Right cardiac atrium (tissue), 5 donors: ENCODE measurements around the gene PRKCE. TPM values are rescaled to one million over a fixed set of nuclear protein-coding genes. Genes with fewer than 3 reads are reported as not detected.
"Not testable (repeated sequence)": the region's sequence is repeated elsewhere in the genome, so short reads cannot be mapped to it uniquely, and the experiment has no call there.

Source experiments
- ATAC-seq, 2 donors: fragments of 200-7000 bp; cut with Tn5 transposase; one replicate each; pipeline versions ENCODE4 v1.8.0 to v1.9.1; 2020; ENCODE audit warnings: moderate library complexity in 2 of 2, mild to moderate bottlenecking in 1 of 2
- DNase-seq, 3 donors: peaks; one replicate each; pipeline ENCODE4 v3.0.0-alpha.2; 2020
- H3K27ac ChIP-seq: one replicate; pipeline ENCODE4 v1.5.1; 2013; ENCODE audit warnings: mild to moderate bottlenecking, low read length, control low read depth, moderate library complexity
- H3K27me3 ChIP-seq: one replicate; pipeline ENCODE4 v1.6.1; 2013; ENCODE audit not compliant: control insufficient read depth, insufficient read depth
- H3K4me1 ChIP-seq: one replicate; pipeline ENCODE4 v1.6.1; 2013; ENCODE audit warnings: low read length; ENCODE audit not compliant: control insufficient read depth, insufficient read depth
- H3K4me3 ChIP-seq: one replicate; pipeline ENCODE4 v1.5.1; 2013; ENCODE audit warnings: low read length, control low read depth
- H3K9me3 ChIP-seq: one replicate; pipeline ENCODE4 v1.6.1; 2013; ENCODE audit warnings: low read length; ENCODE audit not compliant: control insufficient read depth
- WGBS: extraction: QIAGEN DNeasy Blood & Tissue Kit; methylation state at CpG from one replicate; pipeline ENCODE4 v1.1.7; 2013; 5-methylcytosine and 5-hydroxymethylcytosine counted together
- intact Hi-C, 4 donors: fragments of 100-400 bp; cut with DNase I; formaldehyde crosslinking; loops; one replicate each; pipeline versions ENCODE4 v1.11.0 to v1.14.0; 2022 to 2023
- polyA plus RNA-seq: library from polyadenylated mRNA; stranded (reverse); fragments of 200-250 nt; gene quantifications from one replicate; pipeline ENCODE4 v1.2.3, GENCODE V29; 2013
- total RNA-seq, 4 donors: library from RNA; stranded (reverse); fragmentation: NEBNext Ultra II Directional; extraction: Animal tissue kit (Norgen Biotek cat#: 25700); gene quantifications; one replicate each; pipeline ENCODE4 v1.2.1, GENCODE V29; 2021
- donor health status: healthy with polysubstance abuse.
- donor health status: DM: no; HTN: yes; CAD: no.
- donor health status: DM: no; HTN: no; CAD: no.
- donor health status: DM: no; HTN: yes; CAD: no; lungs with severe emphysema.
- donor health status: DM: yes; HTN: yes; CAD: no.

Gene PRKCE
- total and polyA plus RNA-seq, 5 donors = 5.5 to 19.7 (median 18.7) TPM

DNA sequence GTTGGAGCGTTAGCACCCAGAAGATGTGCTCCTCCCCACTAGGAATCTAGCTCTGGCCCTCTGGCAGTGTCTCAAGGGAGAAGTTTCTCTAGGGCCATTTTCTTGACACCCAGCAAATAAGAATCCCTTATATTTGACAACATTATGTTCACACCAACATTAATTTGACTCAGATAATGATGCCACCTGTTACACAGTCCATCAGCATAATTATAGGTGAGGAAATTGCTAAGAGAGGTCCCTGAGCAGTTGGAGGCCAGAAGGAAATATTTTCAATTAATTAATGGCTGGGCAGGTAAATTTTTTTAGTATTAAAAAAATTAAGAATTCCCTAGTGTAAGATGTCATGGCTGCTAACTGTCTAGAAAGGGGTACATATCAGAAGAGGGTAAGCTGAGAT lies 36.5 kb downstream of the PRKCE start:
- Histone ChIP-seq H3K27ac (no peak overlapping the region), H3K9me3 (no peaks in the 10 kb centered on the region), H3K4me1 (peaks cover 15% of the 10 kb centered on the region), H3K27me3 (no peaks in the 10 kb centered on the region), H3K4me3 (no peak overlapping the region)
- ATAC-seq (no peak), DNase-seq (no peak)
- intact Hi-C loops = no loop called here
- WGBS = 96% methylated on average over 1 of the region's 1 CpG

- Histone ChIP-seq H3K4me3 (no peak overlapping the region), H3K9me3 (no peaks in the 10 kb centered on the region), H3K27ac (no peak overlapping the region), H3K4me1 (peaks cover 11% of the 10 kb centered on the region), H3K27me3 (no peaks in the 10 kb centered on the region)
- ATAC-seq = no peak
- intact Hi-C loops = no loop called here
- DNase-seq = no peak
- WGBS = 76% methylated on average over 4 of the region's 4 CpGs
Measured at GRCh38 chr2:45688479-45689298, 37.2 kb downstream of the PRKCE start.

DNA sequence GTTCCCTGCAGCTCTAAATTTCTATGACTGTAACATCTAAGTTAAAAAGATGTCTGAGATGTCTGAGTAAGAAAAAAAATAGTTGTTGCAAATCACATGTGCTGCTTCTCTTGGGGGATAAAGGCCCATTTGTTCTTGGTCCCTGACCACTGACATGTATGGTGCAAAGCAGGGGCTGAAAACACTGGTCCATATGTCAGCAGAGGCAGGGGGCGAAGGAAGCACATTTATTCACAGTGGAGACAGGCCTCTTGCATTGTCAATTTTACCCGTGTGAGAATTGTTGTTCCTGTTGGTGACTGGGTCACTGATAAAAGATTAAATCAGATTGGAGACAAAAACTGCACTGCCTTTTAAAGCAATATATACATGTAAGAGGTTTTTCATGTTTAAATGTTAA lies 38.8 kb downstream of the PRKCE start:
- H3K27ac ChIP-seq = no peak overlapping the region
- H3K27me3 ChIP-seq = no peaks in the 10 kb centered on the region
- peaks cover 11% of the 10 kb centered on the region for H3K4me1 ChIP-seq
- DNase-seq = no peak
- intact Hi-C loops = no loop called here
- H3K9me3 ChIP-seq = no peaks in the 10 kb centered on the region
- 50% methylated on average over 2 of the region's 2 CpGs for WGBS
- no peak overlapping the region for H3K4me3 ChIP-seq
- ATAC-seq = no peak

DNA sequence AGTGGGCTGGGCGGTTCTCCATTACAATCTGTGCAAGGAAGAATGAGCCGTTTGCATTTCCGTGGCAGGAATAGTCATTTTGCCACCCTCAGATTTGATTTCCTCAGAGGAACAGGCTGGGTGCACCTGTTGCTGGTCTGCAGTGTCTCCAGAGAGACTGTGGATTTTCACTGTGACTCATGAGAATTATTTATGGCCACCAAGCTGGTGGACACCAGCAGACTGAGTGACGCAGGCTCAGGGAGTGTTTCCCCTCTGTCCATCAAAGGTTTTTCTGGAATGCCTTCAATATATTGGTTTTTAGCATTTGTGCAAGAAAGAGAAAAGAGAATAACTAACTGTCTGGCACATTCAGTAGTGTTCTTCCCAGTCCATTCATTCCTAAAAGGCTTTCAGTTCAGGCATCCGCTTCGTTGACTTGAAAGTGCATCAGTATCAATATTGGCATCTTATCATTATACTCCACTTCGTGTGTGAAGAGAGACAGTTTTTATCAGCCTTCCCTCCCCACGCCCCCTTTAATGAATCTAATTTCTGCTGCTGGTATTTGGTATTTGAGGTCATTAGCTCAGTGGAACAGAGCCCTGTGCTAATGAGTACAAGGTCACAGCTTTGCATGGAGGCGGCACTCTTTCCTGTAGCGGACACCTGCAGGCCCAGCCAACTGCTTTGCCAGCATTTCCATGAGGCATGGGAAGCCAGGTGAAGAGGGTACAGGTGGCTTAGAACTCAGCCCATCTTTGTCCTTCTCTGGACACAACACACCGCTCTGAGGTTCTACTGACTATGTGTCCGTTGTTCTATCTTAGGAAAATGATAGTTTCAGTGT lies 39.9 kb downstream of the PRKCE start:
- Histone ChIP-seq H3K4me1 (peaks cover 11% of the 10 kb centered on the region), H3K27ac (no peak overlapping the region), H3K27me3 (no peaks in the 10 kb centered on the region), H3K4me3 (no peak overlapping the region), H3K9me3 (no peaks in the 10 kb centered on the region)
- 75% methylated on average over 12 of the region's 12 CpGs for WGBS
- ATAC-seq (peak; percentile 36 to 55), DNase-seq (no peak)
- intact Hi-C loops = no loop called here

DNA sequence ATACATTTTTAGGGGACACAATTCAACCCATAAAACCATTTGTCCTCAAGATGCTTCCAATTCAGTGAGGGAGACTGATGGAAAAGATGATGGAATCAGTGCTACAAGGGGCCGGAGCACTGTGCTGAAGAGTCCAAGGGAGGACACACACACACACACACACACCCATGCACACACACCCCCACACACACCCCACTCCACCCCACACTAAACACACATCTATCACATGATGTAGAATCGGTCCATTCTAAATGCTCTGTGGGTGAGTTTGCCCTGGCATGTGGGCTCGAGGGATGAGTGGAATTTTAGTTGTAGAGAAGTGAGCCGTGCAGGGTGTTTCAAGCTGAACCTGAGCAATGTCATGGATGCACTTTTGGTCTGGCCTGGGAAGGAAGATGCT lies 41.1 kb downstream of the PRKCE start:
- Histone ChIP-seq H3K4me1 (peaks cover 11% of the 10 kb centered on the region), H3K27ac (no peak overlapping the region), H3K27me3 (no peaks in the 10 kb centered on the region), H3K9me3 (no peaks in the 10 kb centered on the region), H3K4me3 (no peak overlapping the region)
- intact Hi-C loops = no loop called here
- DNase-seq (no peak), ATAC-seq (no peak)
- WGBS = 95% methylated on average over 4 of the region's 4 CpGs

DNA sequence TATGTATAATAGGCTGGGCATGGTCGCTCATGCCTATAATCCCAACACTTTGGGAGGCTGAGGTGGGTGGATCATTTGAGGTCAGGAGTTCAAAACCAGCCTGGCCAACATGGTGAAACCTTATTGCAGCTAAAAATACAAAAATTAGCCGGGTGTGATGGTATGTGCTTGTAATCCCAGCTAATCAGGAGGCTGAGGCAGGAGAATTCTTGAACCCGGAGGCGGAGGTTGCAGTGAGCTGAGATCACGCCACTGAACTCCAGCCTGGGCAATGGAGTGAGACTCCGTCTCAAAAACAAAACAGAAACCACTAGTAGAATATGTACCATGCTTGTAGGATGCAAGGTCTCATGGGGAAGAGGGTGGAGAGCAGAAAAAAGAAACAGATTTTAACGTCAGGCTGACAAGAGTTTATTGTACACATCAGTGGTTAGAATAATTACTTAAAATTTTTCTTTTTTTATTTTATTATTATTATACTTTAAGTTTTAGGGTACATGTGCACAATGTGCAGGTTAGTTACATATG lies 44.1 kb downstream of the PRKCE start:
- H3K9me3 ChIP-seq, DNase-seq, H3K27ac ChIP-seq, H3K27me3 ChIP-seq, H3K4me3 ChIP-seq, ATAC-seq, intact Hi-C loops: not testable (repeated sequence)
- 80% methylated on average over 7 of the region's 7 CpGs for WGBS
- H3K4me1 ChIP-seq = peaks cover 11% of the 10 kb centered on the region

- Histone ChIP-seq H3K27ac (no peak overlapping the region), H3K9me3 (no peaks in the 10 kb centered on the region), H3K4me1 (peaks cover 2% of the 10 kb centered on the region), H3K27me3 (no peaks in the 10 kb centered on the region), H3K4me3 (no peak overlapping the region)
- no peak for ATAC-seq
- intact Hi-C loops = no loop called here
- 42% methylated on average over 1 of the region's 1 CpG for WGBS
- no peak for DNase-seq
Measured at GRCh38 chr2:45696708-45697107, 45.2 kb downstream of the PRKCE start.

DNA sequence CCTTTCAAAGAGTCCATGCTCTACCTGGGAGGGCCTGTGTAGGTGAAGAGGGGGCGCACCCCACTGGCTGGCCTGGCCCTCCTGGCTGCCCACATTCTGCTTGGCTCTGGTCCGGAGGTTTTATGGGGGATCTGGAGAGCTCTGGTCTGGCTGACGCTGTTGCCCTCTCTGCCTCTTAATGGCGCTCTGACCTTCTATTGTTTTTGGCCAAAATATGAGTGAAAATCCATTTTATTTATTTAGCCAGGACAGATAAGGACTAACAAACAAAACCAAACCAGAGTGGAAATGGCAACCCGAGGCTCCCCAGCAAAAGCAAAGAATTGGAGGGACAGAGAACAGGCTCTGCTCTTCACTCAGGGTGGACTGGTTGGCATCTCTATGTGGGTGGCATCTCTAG lies 45.7 kb downstream of the PRKCE start:
- DNase-seq = no peak
- Histone ChIP-seq H3K9me3 (no peaks in the 10 kb centered on the region), H3K4me1 (peaks cover 2% of the 10 kb centered on the region), H3K27me3 (no peaks in the 10 kb centered on the region), H3K27ac (no peak overlapping the region), H3K4me3 (no peak overlapping the region)
- WGBS = 83% methylated on average over 5 of the region's 5 CpGs
- intact Hi-C loops = no loop called here
- ATAC-seq = peak in 1 of 2 donors; percentile 21

GRCh38 chr2:45698554-45698953 lies 47.1 kb downstream of the PRKCE start:
- H3K4me3 ChIP-seq = no peak overlapping the region
- DNase-seq = no peak
- no peak overlapping the region for H3K27ac ChIP-seq
- ATAC-seq = no peak
- H3K27me3 ChIP-seq = no peaks in the 10 kb centered on the region
- intact Hi-C loops = no loop called here
- peaks cover 2% of the 10 kb centered on the region for H3K4me1 ChIP-seq
- no peaks in the 10 kb centered on the region for H3K9me3 ChIP-seq

DNA sequence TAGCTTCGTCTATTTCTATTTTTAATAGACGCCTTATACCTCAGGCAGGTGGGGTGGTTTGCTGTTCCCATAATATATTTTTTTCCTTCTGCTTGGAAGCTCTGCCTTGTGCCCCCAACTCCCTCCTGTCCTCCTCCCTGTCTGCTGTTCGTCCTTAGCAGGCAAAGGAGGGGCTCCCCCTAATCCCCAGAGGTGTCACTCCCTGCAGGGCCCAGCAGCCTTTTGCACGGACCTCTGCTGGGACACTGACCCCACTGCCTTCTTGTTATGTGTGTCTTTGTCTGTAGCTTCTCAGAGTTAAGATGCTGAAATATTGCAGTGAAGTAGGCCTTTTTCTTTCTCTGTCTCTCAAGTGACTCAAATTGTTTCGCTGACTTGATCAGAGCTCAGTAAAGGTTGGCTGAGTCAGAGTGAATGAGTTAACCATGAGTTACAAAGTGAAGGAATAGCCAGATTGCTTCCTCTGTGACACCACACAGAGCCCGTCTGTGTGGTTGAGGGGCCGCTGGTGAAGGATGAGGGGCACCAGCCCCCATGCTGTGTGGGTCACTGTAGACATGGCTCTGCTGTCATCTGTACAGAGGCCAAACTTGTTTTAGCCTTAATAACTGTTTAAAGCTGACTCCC lies 47.7 kb downstream of the PRKCE start:
- intact Hi-C loops = no loop called here
- Histone ChIP-seq H3K9me3 (no peaks in the 10 kb centered on the region), H3K4me1 (peaks cover 2% of the 10 kb centered on the region), H3K4me3 (no peak overlapping the region), H3K27me3 (no peaks in the 10 kb centered on the region), H3K27ac (no peak overlapping the region)
- DNase-seq (no peak), ATAC-seq (peak in 1 of 2 donors; percentile 13)
- WGBS = 72% methylated on average over 7 of the region's 7 CpGs
